PC-3 (cell line): ENCODE data around the gene FASN. TPM values are rescaled to one million over a fixed set of nuclear protein-coding genes. Genes with fewer than 3 reads are reported as not detected.

Experiments used
- ATAC-seq: fragments of 200-7000 bp; cut with Tn5 transposase; 2 replicates; pipeline ENCODE4 v1.9.1; 2020; ENCODE audit warnings: mild to moderate bottlenecking, moderate library complexity
- BruUV-seq: library from RNA; stranded (reverse); fragments of 400-500 nt; replicated peaks from 2 replicates; lab custom pipeline; 2021; lab: Mats Ljungman, UMichigan
- CTCF ChIA-PET: fragments of 300-600 bp; sonication (Branson Sonifier 250); formaldehyde crosslinking; loops from one replicate; lab custom pipeline; 2022; ENCODE audit warnings: antibody characterized with exemption; lab: Charles Lee
- POLR2A ChIA-PET: fragments of 300-600 bp; sonication (Branson Sonifier 250); formaldehyde crosslinking; loops from one replicate; lab custom pipeline; 2022; ENCODE audit warnings: antibody characterized with exemption; ENCODE audit not compliant: unreplicated experiment; lab: Charles Lee
- DNase-seq: peaks from one replicate; pipeline ENCODE4 v3.0.0-alpha.2; 2015
- H2AFZ ChIP-seq: fragments of 300-600 bp; sonication (generic); 2 replicates; pipeline ENCODE4 v1.6.0; 2016; ENCODE audit warnings: antibody characterized with exemption, low read length
- H3F3A ChIP-seq: fragments of 300-600 bp; sonication (generic); one replicate; pipeline ENCODE4 v1.6.0; 2017; ENCODE audit warnings: antibody characterized with exemption, low read length, control low read depth, mild to moderate bottlenecking; ENCODE audit not compliant: unreplicated experiment
- H3K27ac ChIP-seq: fragments of 300-600 bp; sonication (generic); 2 replicates; pipeline ENCODE4 v1.5.1; 2016; ENCODE audit warnings: mild to moderate bottlenecking, low read length
- H3K27me3 ChIP-seq: fragments of 300-600 bp; sonication (generic); 2 replicates; pipeline ENCODE4 v1.6.1; 2016; ENCODE audit warnings: low read length, mixed read lengths
- H3K36me3 ChIP-seq: fragments of 300-600 bp; sonication (generic); 2 replicates; pipeline ENCODE4 v1.6.1; 2016; ENCODE audit warnings: low read depth, mixed run types, low read length, mixed read lengths
- H3K4me1 ChIP-seq: fragments of 300-600 bp; sonication (generic); 2 replicates; pipeline ENCODE4 v1.5.1; 2016; ENCODE audit warnings: low read length; ENCODE audit not compliant: insufficient read depth
- H3K4me2 ChIP-seq: fragments of 300-600 bp; sonication (generic); 2 replicates; pipeline ENCODE4 v1.6.0; 2016; ENCODE audit warnings: low read length
- H3K4me3 ChIP-seq: fragments of 300-600 bp; sonication (generic); 2 replicates; pipeline ENCODE4 v1.5.1; 2016; ENCODE audit warnings: mild to moderate bottlenecking, low read length, mixed read lengths
- H3K79me2 ChIP-seq: fragments of 300-600 bp; sonication (generic); 2 replicates; pipeline ENCODE4 v1.6.1; 2017; ENCODE audit warnings: low read length, mixed read lengths
- H3K9ac ChIP-seq: fragments of 300-600 bp; sonication (generic); 2 replicates; pipeline ENCODE4 v1.6.0; 2016; ENCODE audit warnings: mild to moderate bottlenecking, low read length
- H3K9me2 ChIP-seq: fragments of 300-600 bp; sonication (generic); replicated peaks from 2 replicates; pipeline ENCODE4 v1.6.1; 2016; ENCODE audit warnings: mixed run types, low read length, mixed read lengths
- H3K9me3 ChIP-seq: fragments of 300-600 bp; sonication (generic); 2 replicates; pipeline ENCODE4 v1.6.1; 2016; ENCODE audit warnings: low read length, mixed read lengths
- H4K20me1 ChIP-seq: fragments of 300-600 bp; sonication (generic); 2 replicates; pipeline ENCODE4 v1.6.1; 2016; ENCODE audit warnings: low read length, mixed read lengths
- CTCF ChIP-seq: fragments of 300-600 bp; sonication (generic); conservative IDR thresholded peaks from 2 replicates; pipeline ENCODE4 v1.5.1; 2017; ENCODE audit warnings: antibody characterized with exemption, low read depth, mild to moderate bottlenecking, low read length
- EZH2 ChIP-seq: fragments of 300-600 bp; sonication (generic); IDR thresholded peaks from one replicate; pipeline ENCODE4 v1.6.1; 2017; ENCODE audit warnings: antibody characterized with exemption, mild to moderate bottlenecking, low read length; ENCODE audit not compliant: unreplicated experiment
- EZH2phosphoT487 ChIP-seq: fragments of 300-600 bp; sonication (generic); IDR thresholded peaks from 2 replicates; pipeline ENCODE4 v1.6.1; 2018; ENCODE audit warnings: mild to moderate bottlenecking, antibody characterized with exemption, low read length, borderline replicate concordance
- intact Hi-C: fragments of 100-400 bp; cut with micrococcal nuclease; formaldehyde crosslinking; loops from 2 replicates; pipeline ENCODE4 v1.9.0; 2023
- total RNA-seq: library from RNA; depleted of rRNA; stranded (reverse); fragments of >200 nt; gene quantifications from 2 replicates; pipeline ENCODE4 v1.2.3, GENCODE V29; 2014

FASN gene
- total RNA-seq, 1 experiment from 2014 or later = 269 TPM

GRCh38 chr17:82098939-82099763, 1.1 kb upstream of the FASN start:
- H3K9me2 ChIP-seq = no peaks in the 10 kb centered on the region
- ATAC-seq = peak; percentile 6

GRCh38 chr17:82097919-82098168, 192 bp downstream of the FASN start:
- BruUV-seq = no TSS peak
- DNase-seq = no peak
- Histone ChIP-seq H2AFZ (no peak overlapping the region), H3K4me1 (peaks cover 30% of the 10 kb centered on the region), H3K4me2 (peak overlapping the region; percentile 97), H3K9ac (peak overlapping the region; percentile 99), H3K27me3 (no peaks in the 10 kb centered on the region), H3K9me2 (no peaks in the 10 kb centered on the region), H3F3A (no peaks in the 10 kb centered on the region), H3K36me3 (peaks cover 28% of the 10 kb centered on the region), H3K4me3 (peak overlapping the region; percentile 91), H3K27ac (peak overlapping the region; percentile 54), H3K9me3 (no peaks in the 10 kb centered on the region), H3K79me2 (peaks cover 47% of the 10 kb centered on the region), H4K20me1 (peaks cover 29% of the 10 kb centered on the region)
- no peak for ATAC-seq
- no peak for TF ChIP-seq CTCF
- ChIA-PET CTCF (interaction anchor here (0.6 kb wide), 1 partner anchor 97 kb away, joined by 4 read pairs; no protein-coding TSS in a partner anchor), POLR2A (interaction anchor here (1.8 kb wide), 1 partner anchor 60 kb away, joined by 4 read pairs; the partner anchor contains the start of gene DCXR)
- intact Hi-C loops = loop anchor here (5.0 kb wide), 1 partner anchor 61 kb away; the partner anchor contains the start of gene DCXR

More at GRCh38 chr17:82098939-82099763, 1.1 kb upstream of the FASN start:
- Histone ChIP-seq H3F3A (no peaks in the 10 kb centered on the region), H3K79me2 (peaks cover 43% of the 10 kb centered on the region), H3K36me3 (peaks cover 17% of the 10 kb centered on the region), H3K4me3 (peak overlapping the region; percentile 69), H3K4me1 (peaks cover 35% of the 10 kb centered on the region), H3K27ac (peak overlapping the region; percentile 85), H3K4me2 (peak overlapping the region; percentile 90), H3K9ac (peak overlapping the region; percentile 93), H4K20me1 (peaks cover 25% of the 10 kb centered on the region), H3K27me3 (no peaks in the 10 kb centered on the region), H2AFZ (peak overlapping the region; percentile 78), H3K9me3 (no peaks in the 10 kb centered on the region)
- ChIA-PET POLR2A (interaction anchor here (0.6 to 1.8 kb wide), 2 partner anchors 61 to 356 kb away, joined by 3 to 4 read pairs; partner anchors contain the start of gene DCXR), CTCF (no interaction called here)
- intact Hi-C loops = loop anchor here (5.0 kb wide), 1 partner anchor 62 kb away; the partner anchor contains the start of gene DCXR
- no peak for DNase-seq
- TF ChIP-seq EZH2phosphoT487 = no peak
- TF ChIP-seq EZH2 = no peak
- TF ChIP-seq CTCF = no peak
- BruUV-seq = no TSS peak
